ENCODE data around the gene TMEM9.

TMEM9 gene

DNA sequence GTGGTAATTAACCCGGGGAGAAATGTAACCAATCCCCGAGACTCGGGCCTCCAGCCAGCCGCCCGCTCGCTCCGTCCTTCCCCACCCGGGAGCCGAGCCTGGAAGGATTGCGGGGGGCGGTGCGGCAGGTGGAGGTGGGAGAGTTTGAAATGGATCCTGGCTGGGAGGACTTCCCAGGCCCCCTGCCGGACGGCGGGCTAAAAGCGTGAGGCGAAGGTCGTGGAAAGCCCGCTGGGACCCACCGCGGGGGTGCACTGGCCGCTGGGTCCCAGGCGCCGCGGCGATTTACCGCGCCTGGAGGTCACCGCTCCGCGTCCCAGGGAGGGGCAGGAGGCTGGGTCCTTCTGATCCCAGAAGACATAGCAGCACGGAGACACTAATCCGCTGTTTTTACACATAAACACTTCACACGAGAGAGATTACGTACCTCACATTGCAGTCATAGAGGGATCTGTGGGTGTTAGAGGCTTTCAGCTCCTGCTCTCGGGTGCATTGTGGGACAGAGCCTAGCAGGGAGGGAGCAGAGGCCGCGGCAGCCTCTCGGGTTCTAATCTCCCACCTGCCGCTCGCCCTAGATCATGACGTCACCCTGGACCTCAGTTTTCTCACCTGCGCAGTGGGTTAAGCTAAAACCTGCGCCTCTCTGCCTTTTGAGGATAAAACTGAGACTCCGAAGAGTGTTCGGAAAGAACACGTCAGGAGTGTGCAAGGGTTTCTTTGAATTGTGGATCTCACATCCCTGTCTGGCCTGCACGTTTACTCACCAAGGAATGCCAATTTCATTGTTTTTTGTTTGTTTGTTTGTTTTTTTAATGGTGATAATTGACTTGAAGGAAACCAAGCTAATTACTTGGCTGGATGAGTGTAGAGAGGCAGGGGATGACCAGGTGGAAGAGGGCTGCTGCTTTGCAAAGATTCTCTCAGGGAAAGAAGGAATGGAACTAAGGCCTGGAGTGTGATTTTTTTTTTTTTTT, 17.1 kb upstream of the TMEM9 start:
- TF ChIP-seq, protein P1, sequence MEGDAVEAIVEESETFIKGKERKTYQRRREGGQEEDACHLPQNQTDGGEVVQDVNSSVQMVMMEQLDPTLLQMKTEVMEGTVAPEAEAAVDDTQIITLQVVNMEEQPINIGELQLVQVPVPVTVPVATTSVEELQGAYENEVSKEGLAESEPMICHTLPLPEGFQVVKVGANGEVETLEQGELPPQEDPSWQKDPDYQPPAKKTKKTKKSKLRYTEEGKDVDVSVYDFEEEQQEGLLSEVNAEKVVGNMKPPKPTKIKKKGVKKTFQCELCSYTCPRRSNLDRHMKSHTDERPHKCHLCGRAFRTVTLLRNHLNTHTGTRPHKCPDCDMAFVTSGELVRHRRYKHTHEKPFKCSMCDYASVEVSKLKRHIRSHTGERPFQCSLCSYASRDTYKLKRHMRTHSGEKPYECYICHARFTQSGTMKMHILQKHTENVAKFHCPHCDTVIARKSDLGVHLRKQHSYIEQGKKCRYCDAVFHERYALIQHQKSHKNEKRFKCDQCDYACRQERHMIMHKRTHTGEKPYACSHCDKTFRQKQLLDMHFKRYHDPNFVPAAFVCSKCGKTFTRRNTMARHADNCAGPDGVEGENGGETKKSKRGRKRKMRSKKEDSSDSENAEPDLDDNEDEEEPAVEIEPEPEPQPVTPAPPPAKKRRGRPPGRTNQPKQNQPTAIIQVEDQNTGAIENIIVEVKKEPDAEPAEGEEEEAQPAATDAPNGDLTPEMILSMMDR (IDR thresholded peaks at IDR 0.05; ENCODE audit: borderline replicate concordance, control extremely low read depth, extremely low read depth, insufficient read depth, missing control alignments), result no peak
- peak; percentile 81 for DNase-seq (ENCODE audit: low spot score)
- in situ Hi-C loops (cut with MboI; ENCODE audit: low sequenced_read_pairs, unreplicated experiment), result no loop called here

DNA sequence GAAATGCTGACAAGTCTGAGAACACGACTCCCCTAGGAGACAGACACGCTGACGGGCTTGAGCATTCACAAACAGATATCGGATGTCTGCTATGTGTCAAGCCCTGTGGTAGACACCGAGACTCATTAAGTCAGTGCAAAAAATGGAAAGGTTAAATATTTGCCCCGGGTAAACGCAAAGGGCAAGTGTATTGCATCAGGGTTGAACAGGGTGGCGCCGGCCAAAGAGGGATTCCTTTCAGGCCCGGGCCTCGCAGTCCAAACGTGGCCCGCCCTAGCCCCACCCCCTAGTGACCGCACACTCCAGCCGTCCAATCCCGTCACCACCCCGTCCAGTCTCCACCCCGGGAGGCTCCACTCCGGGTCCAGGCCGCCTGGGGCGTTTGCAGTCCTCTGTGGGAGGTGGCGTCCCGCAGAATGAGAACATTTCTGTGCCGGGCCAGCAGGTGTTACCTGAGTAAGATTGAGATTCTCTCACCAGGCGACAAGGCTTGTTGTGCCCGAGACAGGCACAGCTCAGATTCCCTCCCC, 16.3 kb upstream of the TMEM9 start:
- DNase-seq (ENCODE audit: low spot score), result peak; percentile 93
- in situ Hi-C loops (cut with MboI; ENCODE audit: low sequenced_read_pairs, unreplicated experiment), result no loop called here
- TF ChIP-seq, protein P1 (IDR thresholded peaks at IDR 0.05; ENCODE audit: borderline replicate concordance, control extremely low read depth, extremely low read depth, insufficient read depth, missing control alignments), result no peak

DNA sequence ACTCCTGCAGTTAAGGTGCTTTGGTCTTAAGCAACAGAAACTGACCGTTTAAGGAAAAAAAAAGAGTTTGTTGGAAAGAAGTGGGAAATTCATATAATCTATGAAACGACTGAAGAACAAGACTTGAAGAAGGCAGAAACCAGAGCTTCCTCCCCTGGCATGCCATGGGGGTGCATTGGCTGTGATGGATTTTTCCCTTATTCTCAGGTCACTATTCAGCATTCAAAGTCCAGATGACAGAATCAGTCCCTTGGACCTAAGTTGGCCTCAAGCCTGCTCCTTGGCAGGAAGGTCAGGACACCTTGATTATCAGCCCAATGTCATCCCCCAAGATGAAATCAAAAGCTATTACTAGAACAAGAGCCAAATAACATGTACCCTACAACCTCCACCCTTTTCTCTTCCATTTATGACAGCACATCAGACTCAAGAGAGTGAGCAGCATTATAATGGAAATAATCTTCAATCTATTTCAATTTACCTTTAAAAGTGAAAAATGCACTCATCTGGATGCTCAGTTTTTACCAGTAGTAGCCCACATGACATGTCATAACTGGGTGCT, 15.8 kb upstream of the TMEM9 start:
- TF ChIP-seq, protein P1 (IDR thresholded peaks at IDR 0.05; ENCODE audit: borderline replicate concordance, control extremely low read depth, extremely low read depth, insufficient read depth, missing control alignments), result no peak
- no peak for DNase-seq (ENCODE audit: low spot score)
- in situ Hi-C loops (cut with MboI; ENCODE audit: low sequenced_read_pairs, unreplicated experiment), result no loop called here

DNA sequence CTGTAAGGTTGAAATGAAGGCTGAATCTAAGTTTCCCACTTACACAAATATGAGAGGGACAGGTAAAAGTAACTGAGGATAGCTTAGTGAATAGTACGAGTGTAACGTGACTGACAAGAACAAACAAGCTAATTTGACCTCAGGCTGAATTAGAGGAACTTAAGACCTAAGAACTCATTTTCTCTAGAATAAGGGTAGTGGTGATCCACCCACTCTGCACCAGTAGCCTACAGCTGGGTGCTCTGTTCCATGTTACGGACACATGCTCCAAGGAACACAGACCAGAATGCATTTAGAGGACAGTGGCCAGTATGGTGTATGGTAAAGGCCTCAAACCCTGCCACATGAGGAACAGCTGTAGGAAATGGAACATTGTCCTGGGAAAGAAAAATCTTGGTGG, 14.9 kb upstream of the TMEM9 start:
- in situ Hi-C loops (cut with MboI; ENCODE audit: low sequenced_read_pairs, unreplicated experiment), result no loop called here
- TF ChIP-seq, protein P1 (IDR thresholded peaks at IDR 0.05; ENCODE audit: borderline replicate concordance, control extremely low read depth, extremely low read depth, insufficient read depth, missing control alignments), result no peak
- no peak for DNase-seq (ENCODE audit: low spot score)

DNA sequence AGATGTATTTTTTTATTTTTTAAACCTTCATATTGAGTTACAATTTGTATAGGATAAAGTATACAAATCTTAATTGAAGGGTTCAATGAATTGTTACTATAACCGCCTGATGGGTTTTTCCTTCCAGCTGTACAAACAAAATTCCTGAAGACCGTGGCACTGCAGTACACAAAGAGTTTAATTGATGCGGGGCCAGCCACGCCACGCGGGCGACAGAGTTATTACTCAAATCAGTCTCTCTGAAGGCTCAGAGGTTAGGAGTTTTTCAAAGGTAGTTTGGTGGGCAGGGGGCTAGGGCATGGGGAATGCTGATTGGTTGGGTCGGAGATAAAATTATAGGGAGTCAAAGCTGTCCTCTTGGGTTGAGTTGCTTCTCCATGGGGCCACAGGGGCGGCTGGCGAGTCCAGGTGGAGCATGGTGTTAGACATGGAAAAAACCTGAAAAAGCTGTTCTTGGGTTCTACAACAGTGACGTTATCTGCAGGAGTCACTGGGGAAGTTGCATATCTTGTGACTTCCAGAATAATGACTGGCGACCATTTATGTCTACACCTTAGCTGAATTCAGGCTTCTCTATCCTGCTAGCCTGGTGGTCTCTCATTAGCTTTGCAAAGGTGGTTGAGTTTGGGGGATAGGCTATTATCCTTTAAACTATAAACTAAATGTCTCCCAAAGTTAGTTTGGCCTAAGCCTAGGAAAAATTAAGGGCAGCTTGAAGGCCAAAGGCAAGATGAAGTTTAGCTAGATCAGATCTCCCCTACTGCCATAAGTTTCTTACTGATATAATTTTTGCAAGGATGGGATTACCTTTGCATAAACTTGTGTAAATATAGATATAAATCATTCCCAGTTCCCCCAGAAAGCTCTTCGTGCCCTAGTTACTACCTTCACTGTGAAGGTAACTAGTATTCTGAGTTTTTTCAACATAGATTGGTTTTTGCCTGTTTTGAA, 13.0 kb upstream of the TMEM9 start:
- in situ Hi-C loops (cut with MboI; ENCODE audit: low sequenced_read_pairs, unreplicated experiment), result no loop called here
- DNase-seq (ENCODE audit: low spot score), result no peak
- TF ChIP-seq, protein P1 (IDR thresholded peaks at IDR 0.05; ENCODE audit: borderline replicate concordance, control extremely low read depth, extremely low read depth, insufficient read depth, missing control alignments), result no peak

DNA sequence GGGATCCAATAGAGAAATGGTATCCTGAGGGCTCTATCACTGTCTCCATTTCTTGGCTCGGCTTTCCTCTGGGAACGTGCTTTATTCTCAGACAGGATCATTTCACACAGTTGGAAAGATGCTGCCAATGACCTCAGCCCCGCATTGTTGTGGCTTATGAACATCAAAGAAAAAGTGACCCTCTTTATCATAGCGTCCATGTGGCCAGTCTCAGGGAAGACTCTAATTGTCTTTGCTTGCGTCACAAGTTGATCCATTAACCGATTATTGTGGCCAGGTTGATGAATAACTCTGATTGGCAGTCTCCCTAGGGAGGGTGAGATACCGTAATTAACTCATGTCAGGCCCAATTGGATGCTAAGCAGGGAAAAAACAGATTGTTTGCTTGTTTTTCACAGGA, 10.4 kb upstream of the TMEM9 start:
- TF ChIP-seq, protein P1 (IDR thresholded peaks at IDR 0.05; ENCODE audit: borderline replicate concordance, control extremely low read depth, extremely low read depth, insufficient read depth, missing control alignments), result no peak
- DNase-seq (ENCODE audit: low spot score), result no peak
- in situ Hi-C loops (cut with MboI; ENCODE audit: low sequenced_read_pairs, unreplicated experiment), result no loop called here
